Ishikawa (cell line): Measurements from ENCODE around the gene ZNF281.

ENCODE experiments used
- CEBPB ChIP-seq: IDR thresholded peaks from 2 replicates; pipeline ENCODE4 v1.6.1; 2012
- CREB1 ChIP-seq: IDR thresholded peaks from 2 replicates; pipeline ENCODE4 v1.6.1; 2012; ENCODE audit warnings: low read depth
- EGR1 ChIP-seq: IDR thresholded peaks from 2 replicates; pipeline ENCODE4 v1.6.1; 2012
- EP300 ChIP-seq: IDR thresholded peaks from 2 replicates; pipeline ENCODE4 v1.6.1; 2012; ENCODE audit warnings: borderline replicate concordance
- FOXM1 ChIP-seq: IDR thresholded peaks from 2 replicates; pipeline ENCODE4 v1.6.1; 2012; ENCODE audit warnings: low read depth, borderline replicate concordance
- NFIC ChIP-seq: IDR thresholded peaks from 2 replicates; pipeline ENCODE4 v1.6.1; 2012
- RAD21 ChIP-seq: IDR thresholded peaks from 2 replicates; pipeline ENCODE4 v1.6.1; 2012; ENCODE audit warnings: low read depth
- TAF1 ChIP-seq: IDR thresholded peaks from 2 replicates; pipeline ENCODE4 v1.6.1; 2012; ENCODE audit warnings: low read depth, mild to moderate bottlenecking
- TCF12 ChIP-seq: IDR thresholded peaks from 2 replicates; pipeline ENCODE4 v1.6.1; 2012; ENCODE audit warnings: low read depth
- TEAD4 ChIP-seq: IDR thresholded peaks from 2 replicates; pipeline ENCODE4 v1.6.1; 2012
- YY1 ChIP-seq: IDR thresholded peaks from 2 replicates; pipeline ENCODE4 v1.6.1; 2012; ENCODE audit warnings: low read depth
- ZBTB7A ChIP-seq: IDR thresholded peaks from 2 replicates; pipeline ENCODE4 v1.6.1; 2012; ENCODE audit warnings: low read depth
- TF ChIP-seq, protein P1 (sequence below): IDR thresholded peaks from 2 replicates; pipeline ENCODE4 v1.6.1; 2012
- TF ChIP-seq, protein P2 (sequence below): IDR thresholded peaks from 2 replicates; pipeline ENCODE4 v1.6.1; 2012; ENCODE audit warnings: low read depth, mild to moderate bottlenecking
- TF ChIP-seq, protein P3 (sequence below): IDR thresholded peaks from 2 replicates; pipeline ENCODE4 v1.6.1; 2012

ZNF281 gene

DNA sequence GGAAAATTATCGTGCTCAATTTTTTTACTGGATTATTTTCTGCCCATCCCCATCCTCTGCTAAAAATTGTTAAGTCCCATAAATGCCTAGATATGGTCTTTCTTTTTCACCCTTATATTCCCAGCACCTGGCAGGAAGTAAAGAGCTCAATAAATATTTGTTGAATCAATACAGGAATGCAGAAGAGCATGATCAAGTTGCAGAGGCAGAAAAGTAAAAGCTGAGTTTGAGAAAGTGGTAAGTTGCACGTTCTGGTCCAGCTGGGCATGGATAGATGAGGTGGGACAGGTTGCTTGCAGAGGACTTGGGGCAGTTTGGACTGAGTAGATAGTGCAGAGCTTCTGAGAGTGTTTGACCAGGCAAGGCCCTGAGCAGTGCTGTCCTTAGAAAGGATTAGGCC, 40.1 kb downstream of the ZNF281 start:
- no peak for TF ChIP-seq EP300
- no peak for TF ChIP-seq TAF1
- no peak for TF ChIP-seq YY1
- TF ChIP-seq TEAD4, result no peak
- no peak for TF ChIP-seq ZBTB7A
- TF ChIP-seq RAD21, result no peak
- no peak for TF ChIP-seq CREB1
- TF ChIP-seq NFIC, result no peak
- TF ChIP-seq FOXM1, result no peak
- TF ChIP-seq, protein P1, sequence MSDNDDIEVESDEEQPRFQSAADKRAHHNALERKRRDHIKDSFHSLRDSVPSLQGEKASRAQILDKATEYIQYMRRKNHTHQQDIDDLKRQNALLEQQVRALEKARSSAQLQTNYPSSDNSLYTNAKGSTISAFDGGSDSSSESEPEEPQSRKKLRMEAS, result no peak
- TF ChIP-seq TCF12, result no peak
- TF ChIP-seq, protein P2, sequence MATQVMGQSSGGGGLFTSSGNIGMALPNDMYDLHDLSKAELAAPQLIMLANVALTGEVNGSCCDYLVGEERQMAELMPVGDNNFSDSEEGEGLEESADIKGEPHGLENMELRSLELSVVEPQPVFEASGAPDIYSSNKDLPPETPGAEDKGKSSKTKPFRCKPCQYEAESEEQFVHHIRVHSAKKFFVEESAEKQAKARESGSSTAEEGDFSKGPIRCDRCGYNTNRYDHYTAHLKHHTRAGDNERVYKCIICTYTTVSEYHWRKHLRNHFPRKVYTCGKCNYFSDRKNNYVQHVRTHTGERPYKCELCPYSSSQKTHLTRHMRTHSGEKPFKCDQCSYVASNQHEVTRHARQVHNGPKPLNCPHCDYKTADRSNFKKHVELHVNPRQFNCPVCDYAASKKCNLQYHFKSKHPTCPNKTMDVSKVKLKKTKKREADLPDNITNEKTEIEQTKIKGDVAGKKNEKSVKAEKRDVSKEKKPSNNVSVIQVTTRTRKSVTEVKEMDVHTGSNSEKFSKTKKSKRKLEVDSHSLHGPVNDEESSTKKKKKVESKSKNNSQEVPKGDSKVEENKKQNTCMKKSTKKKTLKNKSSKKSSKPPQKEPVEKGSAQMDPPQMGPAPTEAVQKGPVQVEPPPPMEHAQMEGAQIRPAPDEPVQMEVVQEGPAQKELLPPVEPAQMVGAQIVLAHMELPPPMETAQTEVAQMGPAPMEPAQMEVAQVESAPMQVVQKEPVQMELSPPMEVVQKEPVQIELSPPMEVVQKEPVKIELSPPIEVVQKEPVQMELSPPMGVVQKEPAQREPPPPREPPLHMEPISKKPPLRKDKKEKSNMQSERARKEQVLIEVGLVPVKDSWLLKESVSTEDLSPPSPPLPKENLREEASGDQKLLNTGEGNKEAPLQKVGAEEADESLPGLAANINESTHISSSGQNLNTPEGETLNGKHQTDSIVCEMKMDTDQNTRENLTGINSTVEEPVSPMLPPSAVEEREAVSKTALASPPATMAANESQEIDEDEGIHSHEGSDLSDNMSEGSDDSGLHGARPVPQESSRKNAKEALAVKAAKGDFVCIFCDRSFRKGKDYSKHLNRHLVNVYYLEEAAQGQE, result no peak
- TF ChIP-seq, protein P3, sequence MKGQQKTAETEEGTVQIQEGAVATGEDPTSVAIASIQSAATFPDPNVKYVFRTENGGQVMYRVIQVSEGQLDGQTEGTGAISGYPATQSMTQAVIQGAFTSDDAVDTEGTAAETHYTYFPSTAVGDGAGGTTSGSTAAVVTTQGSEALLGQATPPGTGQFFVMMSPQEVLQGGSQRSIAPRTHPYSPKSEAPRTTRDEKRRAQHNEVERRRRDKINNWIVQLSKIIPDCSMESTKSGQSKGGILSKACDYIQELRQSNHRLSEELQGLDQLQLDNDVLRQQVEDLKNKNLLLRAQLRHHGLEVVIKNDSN, result no peak
- TF ChIP-seq CEBPB, result no peak
- TF ChIP-seq EGR1, result no peak

DNA sequence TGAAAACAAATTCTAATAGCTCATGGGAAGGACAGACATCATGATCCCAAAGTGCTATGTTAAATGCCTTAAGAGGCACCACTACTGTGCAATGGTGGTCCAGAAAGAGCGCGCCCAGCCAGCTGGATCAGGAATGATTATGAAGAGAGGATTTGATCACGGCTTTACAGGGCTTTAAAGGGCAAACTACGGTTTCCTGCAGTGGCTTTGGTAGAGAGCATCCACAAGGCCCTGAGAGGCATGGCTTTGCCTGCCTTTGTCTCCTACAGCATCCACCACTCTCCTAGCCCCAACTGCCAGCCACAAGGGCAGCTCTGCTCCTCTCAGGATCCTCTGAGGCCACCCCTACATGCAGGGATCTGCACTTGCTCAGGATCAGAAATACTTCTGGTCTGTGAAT, 40.7 kb downstream of the ZNF281 start:
- no peak for TF ChIP-seq TEAD4
- no peak for TF ChIP-seq FOXM1

DNA sequence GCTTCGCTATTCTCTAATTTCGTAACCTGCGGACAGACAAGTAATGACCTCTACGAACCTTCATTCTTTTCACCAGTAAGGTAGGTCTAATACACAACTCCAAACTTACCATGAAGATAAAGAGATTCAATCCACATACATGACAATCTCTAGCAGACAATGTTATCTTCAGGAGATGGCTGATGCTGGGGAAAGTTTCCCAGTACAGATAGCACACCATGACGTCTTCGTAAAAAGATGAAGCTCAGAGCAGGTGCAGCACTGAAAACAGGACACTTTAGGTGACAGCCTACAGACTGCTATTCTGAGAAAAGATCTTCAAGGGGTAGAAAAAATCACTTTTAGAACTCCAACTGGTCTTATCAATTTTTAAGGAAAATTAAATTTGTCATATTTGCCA, 41.3 kb downstream of the ZNF281 start:
- TF ChIP-seq, protein P2, result no peak
- TF ChIP-seq, protein P1, result no peak
- no peak for TF ChIP-seq YY1
- TF ChIP-seq NFIC, result no peak
- no peak for TF ChIP-seq FOXM1
- no peak for TF ChIP-seq EP300
- TF ChIP-seq CREB1, result no peak
- TF ChIP-seq TCF12, result no peak
- TF ChIP-seq, protein P3, result no peak
- TF ChIP-seq RAD21, result no peak
- TF ChIP-seq TAF1, result no peak
- no peak for TF ChIP-seq EGR1
- TF ChIP-seq TEAD4, result no peak
- TF ChIP-seq CEBPB, result no peak
- TF ChIP-seq ZBTB7A, result no peak

DNA sequence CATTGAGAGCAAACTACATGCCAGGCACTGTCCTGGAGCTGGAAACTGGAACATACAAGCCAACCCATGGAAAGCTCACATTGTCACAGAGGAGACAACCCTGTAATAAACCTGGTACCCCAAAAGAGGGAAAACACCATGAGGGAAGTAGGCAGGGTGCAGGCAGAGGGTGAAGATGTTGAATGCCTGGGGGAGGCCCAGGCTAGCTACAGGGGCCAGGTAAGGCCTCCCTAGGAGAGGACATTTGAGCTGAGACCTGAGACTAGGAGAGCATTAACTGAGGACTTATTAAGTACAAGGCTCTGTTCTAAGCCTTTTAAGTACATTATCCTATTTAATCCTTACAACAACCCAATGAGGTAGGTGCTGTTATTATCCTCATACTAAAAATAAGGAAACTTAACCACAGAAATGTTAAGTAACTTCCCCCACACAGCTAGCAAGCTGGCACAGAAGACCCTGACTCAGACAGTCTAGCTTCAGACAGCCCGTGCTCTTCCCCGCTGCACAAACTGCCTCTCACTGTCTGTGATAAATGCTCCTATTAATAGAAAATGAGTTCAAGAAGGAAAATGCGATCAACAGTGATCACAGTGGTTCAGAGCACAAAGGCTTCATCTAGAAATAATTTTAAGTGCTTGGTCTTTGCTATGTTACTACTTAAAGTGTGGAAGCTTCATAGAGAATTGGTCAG, 41.8 kb downstream of the ZNF281 start:
- TF ChIP-seq ZBTB7A (no peak), TCF12 (no peak), RAD21 (no peak), CEBPB (no peak), TAF1 (no peak), YY1 (no peak), NFIC (no peak), CREB1 (no peak), EGR1 (no peak), EP300 (no peak)
- TF ChIP-seq, protein P3, result no peak

DNA sequence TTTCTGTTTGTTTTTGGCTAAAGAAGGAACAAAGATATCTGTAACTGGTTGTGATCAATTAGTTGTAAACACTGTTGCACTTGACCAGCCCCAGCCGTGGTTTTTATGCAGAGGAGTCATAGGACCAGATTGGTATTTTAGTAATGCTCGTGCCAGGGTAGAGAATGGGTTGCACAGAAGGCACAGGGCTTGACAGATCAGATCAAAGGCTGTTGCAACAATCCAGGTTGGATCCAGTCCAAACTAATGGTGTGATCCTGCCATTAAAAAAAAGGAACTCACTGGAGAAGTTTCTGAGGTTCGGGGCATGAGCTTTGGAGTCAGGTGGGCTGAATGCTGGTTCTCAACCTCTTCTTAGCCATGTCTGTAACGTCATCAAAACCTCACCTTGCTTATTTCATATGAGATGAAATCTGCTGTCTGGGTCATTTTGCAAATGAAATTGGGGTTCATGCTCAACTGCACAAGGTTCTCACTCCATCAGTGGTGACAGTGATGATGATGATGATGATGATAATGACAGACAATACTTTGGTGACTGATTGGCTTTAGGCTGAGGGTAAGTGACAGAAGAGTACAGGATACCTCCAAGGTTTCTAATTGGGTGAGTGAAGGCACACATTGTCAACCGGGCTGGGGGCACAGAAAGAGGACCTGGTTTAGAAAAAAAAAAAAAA, 43.1 kb downstream of the ZNF281 start:
- TF ChIP-seq, protein P3, result no peak
- TF ChIP-seq TCF12, result no peak
